T-helper 17 cell (primary cell): ENCODE results near the gene FARP2. TPM values are rescaled to one million over a fixed set of nuclear protein-coding genes. Genes with fewer than 3 reads are reported as not detected.
"Not testable (repeated sequence)": the region's sequence is repeated elsewhere in the genome, so short reads cannot be mapped to it uniquely, and the experiment has no call there.

ENCODE experiments used
- ATAC-seq: fragments of 150-1000 bp; cut with Tn5 transposase; 2 replicates; pipeline ENCODE4 v1.10.0; 2021; ENCODE audit warnings: mild to moderate bottlenecking, moderate library complexity
- DNase-seq, 3 donors: peaks; one replicate each; pipeline versions ENCODE4 v3.0.0 to v3.0.0-alpha.2; 2020 to 2021
- H3K9me3 ChIP-seq: one replicate; pipeline ENCODE4 v1.7.0; 2013; ENCODE audit warnings: low read length, mild to moderate bottlenecking; ENCODE audit not compliant: control insufficient read depth, poor library complexity, severe bottlenecking
- H3K27ac Mint-ChIP-seq: one replicate; pipeline ENCODE4 v1.8.0; 2022; ENCODE audit warnings: mild to moderate bottlenecking, moderate library complexity, mixed read lengths
- H3K27me3 Mint-ChIP-seq: one replicate; pipeline ENCODE4 v1.8.0; 2022; ENCODE audit warnings: mixed read lengths
- H3K36me3 Mint-ChIP-seq: one replicate; pipeline ENCODE4 v1.8.0; 2022; ENCODE audit warnings: low read depth, mixed read lengths
- H3K4me1 Mint-ChIP-seq: one replicate; pipeline ENCODE4 v1.8.0; 2022; ENCODE audit warnings: mild to moderate bottlenecking, mixed read lengths
- H3K4me3 Mint-ChIP-seq: one replicate; pipeline ENCODE4 v1.8.0; 2022; ENCODE audit warnings: mild to moderate bottlenecking, moderate library complexity, mixed read lengths
- total RNA-seq, 4 donors: library from RNA in 2 of 4; stranded (reverse) in 2 of 4; gene quantifications; one replicate each; pipeline ENCODE4 v1.2.3 and lab custom pipeline; 2022 to 2026

The FARP2 gene
- total RNA-seq, 2 donors from 2014 or later, result 18.0 to 28.1 TPM

- ATAC-seq (no peak), DNase-seq (no peak)
- Mint-ChIP-seq H3K36me3 (no peaks in the 10 kb centered on the region), H3K4me1 (peaks cover 25% of the 10 kb centered on the region), H3K27me3 (no peaks in the 10 kb centered on the region), H3K27ac (peak overlapping the region; percentile 16), H3K4me3 (no peak overlapping the region)
- no peaks in the 10 kb centered on the region for H3K9me3 ChIP-seq
Measured at GRCh38 chr2:241363426-241363825, 7.3 kb downstream of the FARP2 start.

- ATAC-seq (no peak), DNase-seq (no peak)
- no peaks in the 10 kb centered on the region for H3K9me3 ChIP-seq
- H3K36me3 Mint-ChIP-seq, result no peaks in the 10 kb centered on the region
- H3K4me3 Mint-ChIP-seq, result no peak overlapping the region
- H3K27me3 Mint-ChIP-seq, result no peaks in the 10 kb centered on the region
- peaks cover 18% of the 10 kb centered on the region for H3K4me1 Mint-ChIP-seq
- H3K27ac Mint-ChIP-seq, result no peak overlapping the region
Measured at GRCh38 chr2:241364781-241365180, 8.7 kb downstream of the FARP2 start.

- Mint-ChIP-seq H3K27ac (peak overlapping the region; percentile 11), H3K4me1 (peaks cover 14% of the 10 kb centered on the region), H3K4me3 (no peak overlapping the region), H3K36me3 (peaks cover 2% of the 10 kb centered on the region), H3K27me3 (no peaks in the 10 kb centered on the region)
- no peaks in the 10 kb centered on the region for H3K9me3 ChIP-seq
- ATAC-seq, result no peak
- DNase-seq, result no peak
Measured at GRCh38 chr2:241366678-241367077, 10.6 kb downstream of the FARP2 start.

- peaks cover 13% of the 10 kb centered on the region for H3K4me1 Mint-ChIP-seq
- H3K36me3 Mint-ChIP-seq, result peaks cover 2% of the 10 kb centered on the region
- no peaks in the 10 kb centered on the region for H3K27me3 Mint-ChIP-seq
- ATAC-seq, result no peak
- no peak overlapping the region for H3K4me3 Mint-ChIP-seq
- H3K27ac Mint-ChIP-seq, result no peak overlapping the region
- H3K9me3 ChIP-seq, result no peaks in the 10 kb centered on the region
- no peak for DNase-seq
Measured at GRCh38 chr2:241368643-241369042, 12.6 kb downstream of the FARP2 start.

GRCh38 chr2:241372361-241372992, 16.4 kb downstream of the FARP2 start:
- no peaks in the 10 kb centered on the region for H3K27me3 Mint-ChIP-seq
- peak overlapping the region; percentile 6 for H3K27ac Mint-ChIP-seq
- H3K4me1 Mint-ChIP-seq, result peaks cover 6% of the 10 kb centered on the region
- H3K36me3 Mint-ChIP-seq, result peaks cover 2% of the 10 kb centered on the region
- H3K9me3 ChIP-seq, result no peaks in the 10 kb centered on the region
- DNase-seq (no peak), ATAC-seq (no peak)
- H3K4me3 Mint-ChIP-seq, result no peak overlapping the region

- no peaks in the 10 kb centered on the region for H3K9me3 ChIP-seq
- H3K4me1 Mint-ChIP-seq, result peaks cover 6% of the 10 kb centered on the region
- ATAC-seq (no peak), DNase-seq (no peak)
- H3K27me3 Mint-ChIP-seq, result no peaks in the 10 kb centered on the region
- peak overlapping the region; percentile 6 for H3K27ac Mint-ChIP-seq
- peaks cover 2% of the 10 kb centered on the region for H3K36me3 Mint-ChIP-seq
- H3K4me3 Mint-ChIP-seq, result no peak overlapping the region
Measured at GRCh38 chr2:241373446-241373845, 17.4 kb downstream of the FARP2 start.

- DNase-seq, H3K36me3 Mint-ChIP-seq, H3K4me1 Mint-ChIP-seq, H3K4me3 Mint-ChIP-seq, H3K9me3 ChIP-seq, H3K27me3 Mint-ChIP-seq, H3K27ac Mint-ChIP-seq, ATAC-seq: not testable (repeated sequence)
Measured at GRCh38 chr2:241373906-241374305, 17.8 kb downstream of the FARP2 start.

- no peak for ATAC-seq
- H3K27me3 Mint-ChIP-seq, result no peaks in the 10 kb centered on the region
- H3K36me3 Mint-ChIP-seq, result peaks cover 2% of the 10 kb centered on the region
Measured at GRCh38 chr2:241375300-241375699, 19.2 kb downstream of the FARP2 start.

GRCh38 chr2:241376808-241377207, 20.7 kb downstream of the FARP2 start:
- Mint-ChIP-seq H3K4me3 (no peak overlapping the region), H3K27me3 (no peaks in the 10 kb centered on the region), H3K27ac (no peak overlapping the region), H3K4me1 (peaks cover 2% of the 10 kb centered on the region), H3K36me3 (no peaks in the 10 kb centered on the region)
- H3K9me3 ChIP-seq, result no peaks in the 10 kb centered on the region
- ATAC-seq (no peak), DNase-seq (no peak)

More at GRCh38 chr2:241375300-241375699, 19.2 kb downstream of the FARP2 start:
- Mint-ChIP-seq H3K4me1 (peaks cover 6% of the 10 kb centered on the region), H3K27ac (no peak overlapping the region), H3K4me3 (no peak overlapping the region)
- DNase-seq, result no peak
- H3K9me3 ChIP-seq, result no peaks in the 10 kb centered on the region

GRCh38 chr2:241378816-241379215, 22.7 kb downstream of the FARP2 start:
- Mint-ChIP-seq H3K27me3 (no peaks in the 10 kb centered on the region), H3K4me1 (peaks cover 8% of the 10 kb centered on the region), H3K4me3 (no peak overlapping the region), H3K36me3 (no peaks in the 10 kb centered on the region), H3K27ac (no peak overlapping the region)
- ATAC-seq (no peak), DNase-seq (no peak)
- H3K9me3 ChIP-seq, result no peaks in the 10 kb centered on the region

GRCh38 chr2:241379481-241380480, 23.7 kb downstream of the FARP2 start:
- Mint-ChIP-seq H3K4me3 (no peak overlapping the region), H3K4me1 (peaks cover 8% of the 10 kb centered on the region), H3K36me3 (no peaks in the 10 kb centered on the region), H3K27me3 (no peaks in the 10 kb centered on the region), H3K27ac (no peak overlapping the region)
- ATAC-seq (no peak), DNase-seq (no peak)
- no peaks in the 10 kb centered on the region for H3K9me3 ChIP-seq

GRCh38 chr2:241381872-241382271, 25.8 kb downstream of the FARP2 start:
- Mint-ChIP-seq H3K27me3 (no peaks in the 10 kb centered on the region), H3K4me1 (peaks cover 8% of the 10 kb centered on the region), H3K27ac (no peak overlapping the region), H3K4me3 (no peak overlapping the region), H3K36me3 (no peaks in the 10 kb centered on the region)
- DNase-seq (no peak), ATAC-seq (no peak)
- H3K9me3 ChIP-seq, result no peaks in the 10 kb centered on the region

- not testable (repeated sequence) for H3K27ac Mint-ChIP-seq, DNase-seq, H3K27me3 Mint-ChIP-seq, ATAC-seq, H3K4me1 Mint-ChIP-seq, H3K4me3 Mint-ChIP-seq, H3K9me3 ChIP-seq, H3K36me3 Mint-ChIP-seq
Measured at GRCh38 chr2:241385450-241385849, 29.4 kb downstream of the FARP2 start.
